Upper lobe of right lung (tissue), 1 donor: ENCODE measurements around the gene FAM131C. TPM values are rescaled to one million over a fixed set of nuclear protein-coding genes. Genes with fewer than 3 reads are reported as not detected.
"Not testable (repeated sequence)": the region's sequence is repeated elsewhere in the genome, so short reads cannot be mapped to it uniquely, and the experiment has no call there.

Source experiments
- ATAC-seq: fragments of 200-7000 bp; cut with Tn5 transposase; one replicate; pipeline ENCODE4 v1.9.1; 2020; ENCODE audit warnings: mild to moderate bottlenecking, moderate library complexity
- DNase-seq: peaks from one replicate; pipeline ENCODE4 v3.0.0-alpha.2; 2020
- H3K27ac ChIP-seq: fragments of 200-600 bp; one replicate; pipeline ENCODE4 v1.8.0; 2022
- H3K27me3 ChIP-seq: fragments of 200-600 bp; one replicate; pipeline ENCODE4 v1.8.0; 2022; ENCODE audit warnings: mild to moderate bottlenecking
- H3K36me3 ChIP-seq: fragments of 200-600 bp; one replicate; pipeline ENCODE4 v1.8.0; 2022
- H3K4me1 ChIP-seq: fragments of 200-600 bp; one replicate; pipeline ENCODE4 v1.8.0; 2022
- H3K4me3 ChIP-seq: fragments of 200-600 bp; one replicate; pipeline ENCODE4 v1.8.0; 2022; ENCODE audit warnings: mild to moderate bottlenecking
- H3K9me3 ChIP-seq: fragments of 200-600 bp; one replicate; pipeline ENCODE4 v1.8.0; 2022
- CTCF ChIP-seq: fragments of 200-600 bp; IDR thresholded peaks from one replicate; pipeline ENCODE4 v1.8.0; 2022; ENCODE audit warnings: antibody characterized with exemption
- intact Hi-C: fragments of 100-400 bp; cut with DNase I; formaldehyde crosslinking; loops from one replicate; pipeline ENCODE4 v1.11.0; 2022
- total RNA-seq: library from RNA; stranded (reverse); fragmentation: NEBNext Ultra II Directional; extraction: Animal tissue kit (Norgen Biotek cat#: 25700); gene quantifications from one replicate; pipeline ENCODE4 v1.2.1, GENCODE V29; 2021
- donor health status: DM: no; HTN: yes; CAD: no; lungs with severe emphysema.

The FAM131C gene
- total RNA-seq, 1 donor from 2014 or later = not detected

DNA sequence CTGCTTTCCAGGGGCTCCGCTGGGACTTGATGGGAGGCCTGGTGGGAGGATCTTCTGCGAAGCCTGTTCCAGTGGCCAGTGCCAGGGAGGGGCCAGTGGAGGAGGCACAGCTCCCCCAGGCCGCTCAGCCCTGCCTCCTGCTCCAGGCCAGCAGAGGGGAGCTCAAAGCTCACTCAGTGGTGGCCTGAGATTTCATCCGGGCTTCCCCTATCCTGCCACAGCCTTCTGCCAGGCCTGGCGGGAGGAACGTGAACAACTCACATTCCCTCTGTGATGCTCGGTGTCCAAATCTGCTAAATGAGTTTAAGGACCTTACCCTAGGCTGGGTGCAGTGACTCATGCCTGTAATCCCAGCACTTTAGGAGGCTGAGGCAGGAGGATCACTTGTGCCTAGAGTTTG, 26.6 kb downstream of the FAM131C start:
- ATAC-seq = no peak
- no peak for DNase-seq
- peaks cover 6% of the 10 kb centered on the region for H3K4me1 ChIP-seq
- H3K27ac ChIP-seq = no peak overlapping the region
- intact Hi-C loops = no loop called here
- H3K4me3 ChIP-seq = no peak overlapping the region
- H3K9me3 ChIP-seq = no peaks in the 10 kb centered on the region
- H3K27me3 ChIP-seq = no peaks in the 10 kb centered on the region
- no peaks in the 10 kb centered on the region for H3K36me3 ChIP-seq
- no peak for TF ChIP-seq CTCF

DNA sequence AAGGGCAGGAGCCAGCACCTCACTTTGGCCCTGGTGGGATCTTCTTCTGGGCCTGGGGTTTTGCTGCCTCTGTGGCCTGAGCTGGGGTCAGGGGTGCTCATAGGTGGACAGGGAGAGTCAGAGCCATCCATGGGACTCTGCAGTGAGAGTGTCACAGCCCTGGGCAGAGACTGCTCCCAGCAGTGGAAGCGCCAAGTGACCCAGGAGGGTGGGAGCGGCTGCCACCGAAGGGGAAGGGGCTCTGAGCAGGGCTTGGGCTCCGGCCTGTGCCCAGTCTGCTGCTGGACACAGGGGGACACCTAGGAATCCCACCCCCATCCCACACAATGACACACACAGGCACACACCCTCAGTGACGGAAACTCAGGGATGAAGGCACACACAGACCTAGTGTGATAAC, 29.5 kb downstream of the FAM131C start:
- H3K4me3 ChIP-seq = no peak overlapping the region
- DNase-seq (no peak), ATAC-seq (no peak)
- H3K36me3 ChIP-seq = no peaks in the 10 kb centered on the region
- no peak for TF ChIP-seq CTCF
- no peaks in the 10 kb centered on the region for H3K27me3 ChIP-seq
- intact Hi-C loops = no loop called here
- H3K27ac ChIP-seq = no peak overlapping the region
- peaks cover 5% of the 10 kb centered on the region for H3K4me1 ChIP-seq
- no peaks in the 10 kb centered on the region for H3K9me3 ChIP-seq

- peak; percentile 47 for ATAC-seq
- Histone ChIP-seq H3K36me3 (no peaks in the 10 kb centered on the region), H3K27ac (no peak within 1 kb of the TSS), H3K4me3 (no peak within 1 kb of the TSS), H3K9me3 (no peaks in the 10 kb centered on the region), H3K27me3 (no peaks in the 10 kb centered on the region), H3K4me1 (peaks cover 1% of the 10 kb centered on the region)
- no peak for DNase-seq
- intact Hi-C loops = no loop called here
- no peak for TF ChIP-seq CTCF
Observed at GRCh38 chr1:16043521-16043920, 29.9 kb downstream of the FAM131C start, which contains the start of gene CLCNKB. Gene CLCNKB, plus strand, starts transcription at chr1:16043782. Its CDS starts 711 bp downstream, at chr1:16044493.

DNA sequence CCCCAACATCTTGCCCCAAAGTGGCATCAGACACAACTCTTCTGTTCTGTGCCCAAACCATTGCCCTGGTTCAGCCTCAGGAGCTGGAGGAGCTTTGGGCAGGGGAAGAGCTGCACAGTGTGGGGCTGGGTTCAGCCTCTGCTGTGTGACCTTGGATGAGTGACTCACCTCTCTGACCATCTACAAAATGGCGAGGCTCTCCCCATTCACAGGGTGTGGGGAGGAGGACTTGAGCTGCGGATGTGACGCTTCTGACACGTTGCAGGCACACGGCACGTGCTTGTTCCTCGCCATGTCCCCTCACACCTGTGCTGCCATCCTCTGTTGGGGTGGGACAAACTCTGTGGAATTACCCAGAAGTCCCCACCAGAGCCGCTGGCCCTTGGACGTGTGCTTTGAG, 30.8 kb downstream of the FAM131C start:
- DNase-seq, ATAC-seq, H3K27me3 ChIP-seq, H3K36me3 ChIP-seq, H3K27ac ChIP-seq, H3K9me3 ChIP-seq, H3K4me1 ChIP-seq, intact Hi-C loops, H3K4me3 ChIP-seq: not testable (repeated sequence)

DNA sequence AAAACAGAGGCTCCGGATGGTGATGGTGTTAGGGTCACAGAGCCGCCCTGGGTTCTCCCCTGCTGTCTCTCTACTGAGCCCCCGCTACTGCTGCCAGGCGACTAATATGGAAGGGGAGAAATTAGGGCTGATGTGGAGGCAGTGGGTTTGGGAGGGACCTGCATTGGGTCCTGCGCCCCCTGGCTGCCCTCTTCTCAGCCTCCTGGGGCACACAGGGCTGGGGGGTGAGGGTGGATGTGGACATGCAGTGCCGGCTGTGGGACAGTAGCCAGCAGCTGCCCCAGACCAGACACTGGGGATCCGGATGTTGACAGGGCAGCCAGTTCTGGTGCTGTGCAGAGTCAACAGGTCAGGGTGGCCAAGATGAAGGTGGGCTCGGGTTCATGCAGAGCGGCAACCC, 31.4 kb downstream of the FAM131C start:
- DNase-seq (no peak), ATAC-seq (no peak)
- Histone ChIP-seq H3K9me3 (no peaks in the 10 kb centered on the region), H3K27ac (no peak overlapping the region), H3K36me3 (no peaks in the 10 kb centered on the region), H3K27me3 (no peaks in the 10 kb centered on the region), H3K4me3 (no peak overlapping the region), H3K4me1 (no peaks in the 10 kb centered on the region)
- intact Hi-C loops = no loop called here
- TF ChIP-seq CTCF = no peak

DNA sequence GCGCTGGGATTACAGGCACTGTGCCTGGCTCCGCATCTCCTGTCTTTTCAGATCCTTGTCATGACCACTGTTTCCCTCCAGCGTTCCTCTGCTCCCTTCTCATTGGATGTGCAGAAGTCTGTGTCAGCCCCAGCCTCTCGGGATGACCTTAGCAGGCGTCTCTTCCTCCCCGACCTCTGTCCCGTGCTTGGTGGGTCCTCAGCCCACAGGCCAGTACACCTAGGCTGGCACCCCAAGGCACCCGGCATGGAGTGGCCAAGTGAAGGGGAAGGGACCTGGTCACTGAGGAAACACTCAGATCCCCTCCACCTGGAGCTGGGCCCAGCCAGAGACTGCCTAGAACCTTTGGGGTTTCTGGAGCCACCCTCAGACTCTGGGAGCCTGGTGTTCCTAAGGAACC, 32.3 kb downstream of the FAM131C start:
- intact Hi-C loops = no loop called here
- H3K4me3 ChIP-seq = no peak overlapping the region
- H3K36me3 ChIP-seq = no peaks in the 10 kb centered on the region
- H3K4me1 ChIP-seq = no peaks in the 10 kb centered on the region
- DNase-seq = no peak
- H3K9me3 ChIP-seq = no peaks in the 10 kb centered on the region
- no peak for ATAC-seq
- H3K27me3 ChIP-seq = no peaks in the 10 kb centered on the region
- no peak for TF ChIP-seq CTCF
- H3K27ac ChIP-seq = no peak overlapping the region

- not testable (repeated sequence) for H3K27ac ChIP-seq, ATAC-seq
Observed at GRCh38 chr1:16039871-16040270, 33.6 kb downstream of the FAM131C start.

More at GRCh38 chr1:16039871-16040270, 33.6 kb downstream of the FAM131C start:
- H3K9me3 ChIP-seq, H3K4me1 ChIP-seq, H3K4me3 ChIP-seq, H3K36me3 ChIP-seq, DNase-seq, H3K27me3 ChIP-seq, intact Hi-C loops: not testable (repeated sequence)
